GM19455 (cell line): ENCODE results near the gene GSTM4.
"Not testable (repeated sequence)": the region's sequence is repeated elsewhere in the genome, so short reads cannot be mapped to it uniquely, and the experiment has no call there.

ENCODE experiments used
- ATAC-seq: cut with Tn5 transposase; IDR thresholded peaks from one replicate; pipeline ENCODE4 v1.9.1; 2021; ENCODE audit not compliant: unreplicated experiment

Gene GSTM4

GRCh38 chr1:109697861-109698260, 42.0 kb downstream of the GSTM4 start:
- not testable (repeated sequence) for ATAC-seq

GRCh38 chr1:109702940-109703339, 47.0 kb downstream of the GSTM4 start:
- ATAC-seq = not testable (repeated sequence)

- no peak for ATAC-seq
These were observed 48.3 kb downstream of the GSTM4 start for GRCh38 chr1:109704173-109704572.

- ATAC-seq = no peak
These were observed 49.5 kb downstream of the GSTM4 start for GRCh38 chr1:109705411-109705810.

- ATAC-seq = not testable (repeated sequence)
These were observed 53.0 kb downstream of the GSTM4 start for GRCh38 chr1:109708949-109709348.

- not testable (repeated sequence) for ATAC-seq
These were observed 53.9 kb downstream of the GSTM4 start for GRCh38 chr1:109709822-109710221.
